ENCODE data around the gene MAP7.
"Not testable (repeated sequence)": the region's sequence is repeated elsewhere in the genome, so short reads cannot be mapped to it uniquely, and the experiment has no call there.

The MAP7 gene

DNA sequence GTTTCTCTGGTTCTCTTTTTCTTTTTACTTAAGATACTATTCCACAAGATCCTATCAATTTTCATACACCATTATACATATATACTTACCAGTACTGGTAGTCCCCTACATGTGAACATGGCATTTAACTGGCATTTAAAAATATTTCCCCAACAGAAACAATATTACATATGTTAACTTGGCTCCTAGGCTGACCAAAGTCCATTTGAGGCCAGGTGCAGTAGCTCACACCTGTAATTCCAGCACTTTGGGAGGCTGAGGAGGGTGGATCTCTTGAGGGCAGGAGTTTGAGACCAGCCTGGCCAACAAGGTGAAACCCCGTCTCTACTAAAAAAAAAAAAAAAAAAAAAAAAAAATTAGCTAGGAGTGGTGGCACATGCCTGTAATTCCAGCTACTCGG is 53.8 kb downstream of the MAP7 start:
- not testable (repeated sequence) for H3K9ac ChIP-seq (ENCODE audit: low read depth, low read length); H3K27me3 ChIP-seq (ENCODE audit: control insufficient read depth, insufficient read depth, low read length); H3K4me3 ChIP-seq (ENCODE audit: low read depth, low read length); H3K9me3 ChIP-seq (ENCODE audit: control insufficient read depth, insufficient read depth, low read length); H3K36me3 ChIP-seq (ENCODE audit: control insufficient read depth, insufficient read depth, low read length)
- H3K4me1 ChIP-seq (ENCODE audit: control insufficient read depth, insufficient read depth, low read length) = peaks cover 30% of the 10 kb centered on the region

DNA sequence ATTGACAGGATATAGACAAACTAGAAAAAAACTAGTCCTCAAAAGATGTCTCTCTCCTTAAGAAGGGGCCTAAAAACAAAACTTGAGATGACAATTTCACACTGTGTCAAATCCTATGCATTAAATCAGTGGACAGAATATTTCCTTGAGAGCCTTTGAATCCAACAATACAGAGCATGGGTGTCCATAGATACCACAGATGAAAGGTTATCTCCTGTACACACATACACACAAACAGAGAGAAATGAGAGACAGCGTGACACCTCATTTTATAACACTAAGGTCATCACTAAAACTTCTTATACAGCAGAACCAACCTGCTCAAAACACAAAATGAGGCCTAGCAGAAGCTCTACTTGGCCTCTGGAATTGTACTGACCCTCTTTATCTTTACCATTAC is 55.5 kb downstream of the MAP7 start:
- no peak overlapping the region for H3K4me3 ChIP-seq (ENCODE audit: low read depth, low read length)
- H3K27me3 ChIP-seq (ENCODE audit: control insufficient read depth, insufficient read depth, low read length) = no peaks in the 10 kb centered on the region
- no peaks in the 10 kb centered on the region for H3K9me3 ChIP-seq (ENCODE audit: control insufficient read depth, insufficient read depth, low read length)
- peaks cover 20% of the 10 kb centered on the region for H3K4me1 ChIP-seq (ENCODE audit: control insufficient read depth, insufficient read depth, low read length)
- no peaks in the 10 kb centered on the region for H3K36me3 ChIP-seq (ENCODE audit: control insufficient read depth, insufficient read depth, low read length)
- H3K9ac ChIP-seq (ENCODE audit: low read depth, low read length) = no peak overlapping the region

DNA sequence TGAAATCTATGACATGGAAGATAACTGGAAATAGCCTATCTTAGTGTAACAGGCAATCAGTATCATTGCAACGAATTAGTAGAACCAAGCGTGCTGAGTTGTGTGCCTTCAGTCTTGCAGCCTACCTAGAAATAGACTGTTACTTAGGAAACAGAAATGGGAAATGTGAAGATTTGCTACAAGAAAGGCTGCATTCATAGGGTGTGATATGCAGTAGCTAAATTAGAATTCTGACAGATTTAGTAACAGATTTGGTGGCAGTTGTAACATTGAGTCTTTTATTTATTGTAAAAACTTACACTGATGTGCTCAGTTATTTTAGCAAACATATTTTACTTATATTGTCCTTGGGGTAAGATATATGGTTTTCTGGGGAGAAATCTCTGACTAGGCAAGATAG is 56.2 kb downstream of the MAP7 start:
- Histone ChIP-seq H3K4me3 (ENCODE audit: low read depth, low read length) (no peak overlapping the region), H3K4me1 (ENCODE audit: control insufficient read depth, insufficient read depth, low read length) (peaks cover 13% of the 10 kb centered on the region), H3K27me3 (ENCODE audit: control insufficient read depth, insufficient read depth, low read length) (no peaks in the 10 kb centered on the region), H3K9me3 (ENCODE audit: control insufficient read depth, insufficient read depth, low read length) (no peaks in the 10 kb centered on the region), H3K9ac (ENCODE audit: low read depth, low read length) (no peak overlapping the region), H3K36me3 (ENCODE audit: control insufficient read depth, insufficient read depth, low read length) (no peaks in the 10 kb centered on the region)

DNA sequence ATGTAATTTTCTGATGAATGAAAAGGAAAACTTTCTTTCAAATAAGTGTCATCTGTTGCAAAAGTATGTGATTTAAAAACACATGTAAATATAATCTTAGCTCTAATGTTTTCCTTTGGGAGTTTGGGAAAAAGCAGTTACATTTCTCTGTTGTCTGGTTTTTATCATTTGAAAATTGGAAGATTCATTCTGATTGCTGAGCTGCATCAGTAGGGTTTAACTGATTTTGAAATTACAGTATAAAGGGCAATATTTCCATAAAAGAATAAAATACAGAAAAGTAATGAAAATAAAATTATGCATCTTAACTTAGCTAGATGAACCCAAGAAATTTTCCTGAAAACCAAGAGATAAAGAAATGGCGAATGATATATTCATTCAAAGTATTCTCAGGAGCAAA is 57.8 kb downstream of the MAP7 start:
- peaks cover 10% of the 10 kb centered on the region for H3K4me1 ChIP-seq (ENCODE audit: control insufficient read depth, insufficient read depth, low read length)

DNA sequence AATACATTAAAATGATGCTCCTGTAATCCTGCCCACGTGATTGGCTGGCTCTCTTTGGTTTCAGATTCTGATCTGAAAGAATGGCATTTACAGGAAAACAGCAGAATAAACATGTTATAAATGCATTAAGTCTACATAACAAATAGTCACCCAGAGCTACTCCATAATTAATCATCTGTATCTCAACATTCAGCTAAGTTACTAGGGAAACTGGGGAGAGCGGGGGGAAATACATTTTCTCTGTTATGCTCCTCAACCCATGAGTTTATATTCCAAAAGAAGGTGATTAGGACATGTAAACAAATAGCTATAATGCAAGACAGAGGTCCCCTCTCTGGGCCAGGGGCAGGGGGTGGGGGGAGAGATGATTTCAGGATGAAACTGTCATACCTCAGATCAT is 58.5 kb downstream of the MAP7 start:
- H3K9me3 ChIP-seq (ENCODE audit: control insufficient read depth, insufficient read depth, low read length) = no peaks in the 10 kb centered on the region
- no peaks in the 10 kb centered on the region for H3K27me3 ChIP-seq (ENCODE audit: control insufficient read depth, insufficient read depth, low read length)
- no peak overlapping the region for H3K4me3 ChIP-seq (ENCODE audit: low read depth, low read length)
- no peaks in the 10 kb centered on the region for H3K36me3 ChIP-seq (ENCODE audit: control insufficient read depth, insufficient read depth, low read length)
- no peak overlapping the region for H3K9ac ChIP-seq (ENCODE audit: low read depth, low read length)
- peaks cover 4% of the 10 kb centered on the region for H3K4me1 ChIP-seq (ENCODE audit: control insufficient read depth, insufficient read depth, low read length)

More for the DNA sequence above, 57.8 kb downstream of the MAP7 start:
- Histone ChIP-seq H3K27me3 (ENCODE audit: control insufficient read depth, insufficient read depth, low read length) (no peaks in the 10 kb centered on the region), H3K36me3 (ENCODE audit: control insufficient read depth, insufficient read depth, low read length) (no peaks in the 10 kb centered on the region), H3K9me3 (ENCODE audit: control insufficient read depth, insufficient read depth, low read length) (no peaks in the 10 kb centered on the region), H3K4me3 (ENCODE audit: low read depth, low read length) (no peak overlapping the region), H3K9ac (ENCODE audit: low read depth, low read length) (no peak overlapping the region)

DNA sequence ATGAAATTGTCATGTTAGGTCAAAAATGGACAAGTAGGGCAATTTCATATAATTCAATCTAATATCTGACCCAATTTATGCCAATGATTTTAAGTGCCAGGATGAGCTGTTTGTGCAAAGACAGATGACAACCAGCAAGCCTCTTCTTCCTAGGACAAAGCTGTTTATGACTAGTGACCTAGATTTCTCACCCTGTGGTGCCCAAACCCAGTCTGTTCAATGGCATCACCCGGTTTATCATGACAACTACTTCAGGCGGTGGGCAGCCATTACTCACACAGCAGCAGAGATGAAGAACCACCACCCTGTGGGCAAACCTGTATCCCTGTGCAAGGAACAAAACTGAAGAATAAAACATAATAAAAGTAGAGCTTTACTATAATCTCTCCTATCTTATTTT is 59.0 kb downstream of the MAP7 start:
- peaks cover 4% of the 10 kb centered on the region for H3K4me1 ChIP-seq (ENCODE audit: control insufficient read depth, insufficient read depth, low read length)
- no peak overlapping the region for H3K9ac ChIP-seq (ENCODE audit: low read depth, low read length)
- no peaks in the 10 kb centered on the region for H3K27me3 ChIP-seq (ENCODE audit: control insufficient read depth, insufficient read depth, low read length)
- H3K9me3 ChIP-seq (ENCODE audit: control insufficient read depth, insufficient read depth, low read length) = no peaks in the 10 kb centered on the region
- no peak overlapping the region for H3K4me3 ChIP-seq (ENCODE audit: low read depth, low read length)
- H3K36me3 ChIP-seq (ENCODE audit: control insufficient read depth, insufficient read depth, low read length) = no peaks in the 10 kb centered on the region

DNA sequence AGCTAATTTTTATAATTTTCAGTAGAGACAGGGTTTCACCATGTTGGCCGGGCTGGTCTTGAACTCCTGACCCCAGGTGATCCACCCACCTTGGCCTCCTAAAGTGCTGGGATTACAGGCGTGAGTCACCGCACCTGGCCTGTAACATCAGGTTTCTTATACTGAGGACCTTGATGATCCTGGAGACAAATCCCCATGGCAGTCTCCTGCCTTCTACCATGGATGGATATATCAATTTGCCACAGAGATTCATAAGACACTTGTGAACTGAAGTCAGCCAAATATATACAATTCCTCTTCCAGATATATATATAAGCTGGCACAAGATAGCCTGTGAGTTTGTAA is 60.6 kb downstream of the MAP7 start:
- H3K9me3 ChIP-seq (ENCODE audit: control insufficient read depth, insufficient read depth, low read length); H3K9ac ChIP-seq (ENCODE audit: low read depth, low read length); H3K36me3 ChIP-seq (ENCODE audit: control insufficient read depth, insufficient read depth, low read length); H3K4me1 ChIP-seq (ENCODE audit: control insufficient read depth, insufficient read depth, low read length); H3K4me3 ChIP-seq (ENCODE audit: low read depth, low read length); H3K27me3 ChIP-seq (ENCODE audit: control insufficient read depth, insufficient read depth, low read length): not testable (repeated sequence)

DNA sequence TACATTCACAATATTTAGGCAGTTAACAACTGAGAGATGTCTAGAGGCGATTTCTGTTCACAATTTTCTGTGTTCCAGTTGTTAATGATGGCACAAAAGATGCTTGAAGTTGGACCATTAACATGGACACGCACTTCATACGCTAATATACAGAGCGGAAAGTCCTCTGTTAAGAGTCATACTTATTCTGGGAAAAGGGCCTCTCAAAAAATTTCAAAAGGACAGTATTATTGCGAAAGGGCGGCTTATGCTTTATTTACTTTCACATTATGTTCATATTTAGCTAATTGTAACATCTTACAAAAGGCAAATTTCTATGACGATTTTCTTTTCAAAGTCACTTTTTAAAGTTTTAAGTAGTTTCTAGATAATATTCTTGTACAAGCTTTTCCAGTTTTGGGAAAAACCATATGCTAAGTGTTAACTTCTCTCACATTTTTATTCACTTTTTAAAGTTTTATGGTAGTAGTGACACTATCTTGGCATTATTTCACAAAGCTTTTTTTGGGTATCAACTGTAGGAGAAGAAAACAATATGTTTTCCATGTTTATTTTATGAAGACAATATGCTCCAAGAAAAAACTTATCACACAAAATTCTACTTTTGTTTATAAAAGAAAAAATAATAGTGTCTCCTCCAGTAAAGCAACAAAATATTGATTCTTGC is 62.3 kb downstream of the MAP7 start:
- Histone ChIP-seq H3K9ac (ENCODE audit: low read depth, low read length) (no peak overlapping the region), H3K9me3 (ENCODE audit: control insufficient read depth, insufficient read depth, low read length) (no peaks in the 10 kb centered on the region), H3K4me1 (ENCODE audit: control insufficient read depth, insufficient read depth, low read length) (peaks cover 4% of the 10 kb centered on the region), H3K36me3 (ENCODE audit: control insufficient read depth, insufficient read depth, low read length) (no peaks in the 10 kb centered on the region), H3K27me3 (ENCODE audit: control insufficient read depth, insufficient read depth, low read length) (no peaks in the 10 kb centered on the region), H3K4me3 (ENCODE audit: low read depth, low read length) (no peak overlapping the region)

DNA sequence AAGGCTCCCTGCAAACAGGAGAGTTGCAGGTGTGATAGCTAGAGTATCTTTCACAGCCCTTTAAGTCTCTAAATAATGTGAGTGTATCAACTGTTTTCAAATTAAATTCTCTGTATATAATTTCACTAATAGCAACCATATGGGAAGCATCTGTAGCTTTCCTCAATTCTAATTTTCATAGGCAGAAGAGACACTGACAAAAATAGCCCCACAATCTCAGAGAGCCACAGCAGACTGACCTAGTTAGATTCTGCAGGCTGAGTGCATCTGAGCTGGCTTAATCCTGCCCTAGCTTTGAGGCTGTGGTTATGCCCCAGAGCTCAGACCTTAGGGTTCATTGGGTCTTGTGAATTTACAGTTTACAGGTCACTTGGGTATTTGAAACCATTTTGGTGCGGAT is 63.9 kb downstream of the MAP7 start:
- Histone ChIP-seq H3K9me3 (ENCODE audit: control insufficient read depth, insufficient read depth, low read length) (no peaks in the 10 kb centered on the region), H3K4me3 (ENCODE audit: low read depth, low read length) (no peak overlapping the region), H3K9ac (ENCODE audit: low read depth, low read length) (no peak overlapping the region), H3K36me3 (ENCODE audit: control insufficient read depth, insufficient read depth, low read length) (no peaks in the 10 kb centered on the region), H3K27me3 (ENCODE audit: control insufficient read depth, insufficient read depth, low read length) (no peaks in the 10 kb centered on the region), H3K4me1 (ENCODE audit: control insufficient read depth, insufficient read depth, low read length) (peaks cover 4% of the 10 kb centered on the region)

DNA sequence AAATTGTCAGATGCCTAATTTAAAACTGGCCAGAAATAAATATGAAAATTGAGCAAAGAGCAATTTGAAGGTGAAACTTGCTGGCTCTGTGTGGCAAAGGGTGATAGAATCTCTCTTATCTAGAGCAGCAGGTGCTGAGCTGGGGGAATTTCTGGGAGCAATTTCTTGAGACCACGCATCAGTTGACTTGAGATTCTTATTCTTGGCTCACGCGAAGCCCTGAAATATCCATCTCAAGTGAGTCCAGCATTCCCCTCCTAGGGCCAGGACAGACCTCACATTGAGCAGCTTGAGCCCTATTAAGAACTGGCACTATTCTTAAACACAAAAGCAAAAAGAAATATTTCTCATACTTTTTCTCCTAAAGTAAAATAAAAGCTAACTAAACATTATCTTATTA is 66.3 kb downstream of the MAP7 start:
- H3K9ac ChIP-seq (ENCODE audit: low read depth, low read length) = no peak overlapping the region

DNA sequence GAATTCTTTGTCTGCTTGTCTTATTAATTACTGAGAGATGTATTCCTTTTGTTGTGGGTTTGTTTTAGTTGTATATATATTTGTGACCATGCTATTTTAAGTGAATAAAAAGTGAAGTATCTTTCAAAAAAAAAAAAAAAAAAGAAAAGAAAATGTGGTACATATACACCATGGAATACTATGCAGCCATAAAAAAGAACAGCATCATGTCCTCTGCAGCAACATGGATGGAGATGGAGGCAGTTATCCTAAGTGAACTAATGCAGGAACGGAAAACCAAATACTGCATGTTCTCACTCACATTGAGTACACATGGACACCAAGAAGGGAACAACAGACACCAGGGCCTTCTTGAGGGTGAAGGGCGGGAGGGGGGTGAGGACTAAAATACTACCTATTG is 67.2 kb downstream of the MAP7 start:
- H3K9me3 ChIP-seq (ENCODE audit: control insufficient read depth, insufficient read depth, low read length); H3K4me3 ChIP-seq (ENCODE audit: low read depth, low read length); H3K4me1 ChIP-seq (ENCODE audit: control insufficient read depth, insufficient read depth, low read length); H3K9ac ChIP-seq (ENCODE audit: low read depth, low read length); H3K36me3 ChIP-seq (ENCODE audit: control insufficient read depth, insufficient read depth, low read length); H3K27me3 ChIP-seq (ENCODE audit: control insufficient read depth, insufficient read depth, low read length): not testable (repeated sequence)

More for the DNA sequence above, 66.3 kb downstream of the MAP7 start:
- Histone ChIP-seq H3K4me3 (ENCODE audit: low read depth, low read length) (no peak overlapping the region), H3K27me3 (ENCODE audit: control insufficient read depth, insufficient read depth, low read length) (no peaks in the 10 kb centered on the region), H3K4me1 (ENCODE audit: control insufficient read depth, insufficient read depth, low read length) (no peaks in the 10 kb centered on the region), H3K9me3 (ENCODE audit: control insufficient read depth, insufficient read depth, low read length) (no peaks in the 10 kb centered on the region), H3K36me3 (ENCODE audit: control insufficient read depth, insufficient read depth, low read length) (no peaks in the 10 kb centered on the region)

DNA sequence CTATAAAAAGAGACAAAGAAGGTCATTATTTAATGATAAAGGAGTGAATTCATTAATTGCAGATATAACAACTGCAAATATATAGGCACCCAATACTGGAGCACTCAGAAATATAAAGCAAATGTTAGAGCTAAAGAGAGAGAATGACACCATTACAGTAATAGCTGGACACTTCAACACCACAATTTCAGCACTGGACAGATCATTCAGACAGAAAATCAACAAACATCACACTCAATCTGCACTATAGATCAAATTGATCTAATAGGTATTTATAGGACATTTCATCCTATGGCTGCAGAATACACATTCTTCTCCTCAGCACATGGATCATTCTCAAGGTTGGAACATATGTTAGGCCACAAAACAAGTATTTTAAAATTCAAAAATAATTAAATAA is 72.7 kb downstream of the MAP7 start:
- Histone ChIP-seq H3K27me3 (ENCODE audit: control insufficient read depth, insufficient read depth, low read length) (no peaks in the 10 kb centered on the region), H3K4me3 (ENCODE audit: low read depth, low read length) (no peak overlapping the region), H3K9me3 (ENCODE audit: control insufficient read depth, insufficient read depth, low read length) (no peaks in the 10 kb centered on the region), H3K4me1 (ENCODE audit: control insufficient read depth, insufficient read depth, low read length) (peaks cover 4% of the 10 kb centered on the region), H3K36me3 (ENCODE audit: control insufficient read depth, insufficient read depth, low read length) (no peaks in the 10 kb centered on the region), H3K9ac (ENCODE audit: low read depth, low read length) (no peak overlapping the region)

DNA sequence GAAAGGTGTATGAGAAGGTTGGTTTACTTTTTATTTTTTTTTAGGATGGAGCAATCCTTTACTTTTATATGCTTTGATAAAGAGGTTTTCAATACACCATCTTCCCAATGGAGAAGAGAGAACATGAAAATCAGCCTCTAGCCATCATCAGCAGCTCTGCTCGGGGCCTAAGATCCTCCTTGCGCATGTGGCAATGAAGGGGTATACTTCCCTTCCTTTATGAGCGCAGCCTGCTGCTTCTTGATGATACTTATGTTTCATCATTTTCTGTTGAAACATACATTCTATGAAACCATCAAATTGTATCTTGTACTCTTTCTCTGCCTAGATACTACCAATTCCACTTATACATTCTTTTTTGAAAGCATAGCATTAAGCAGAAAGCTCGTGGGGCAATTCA is 74.5 kb downstream of the MAP7 start:
- H3K27me3 ChIP-seq (ENCODE audit: control insufficient read depth, insufficient read depth, low read length) = no peaks in the 10 kb centered on the region
- H3K4me1 ChIP-seq (ENCODE audit: control insufficient read depth, insufficient read depth, low read length) = peaks cover 15% of the 10 kb centered on the region
- no peak overlapping the region for H3K4me3 ChIP-seq (ENCODE audit: low read depth, low read length)
- no peak overlapping the region for H3K9ac ChIP-seq (ENCODE audit: low read depth, low read length)
- H3K9me3 ChIP-seq (ENCODE audit: control insufficient read depth, insufficient read depth, low read length) = no peaks in the 10 kb centered on the region
- H3K36me3 ChIP-seq (ENCODE audit: control insufficient read depth, insufficient read depth, low read length) = no peaks in the 10 kb centered on the region
